A549 (cell line): ENCODE data around the gene SSH3.

ENCODE experiments used
- CEBPB ChIP-seq, 2 experiments: fragments of >200 bp in 1 of 2; sonication (Bioruptor Twin) in 1 of 2; formaldehyde crosslinking in 1 of 2; IDR thresholded peaks; 2 replicates each; pipeline ENCODE4 v1.6.1; 2012 to 2016
- CHD2 ChIP-seq: fragments of 150-350 bp; IDR thresholded peaks from 2 replicates; pipeline ENCODE4 v1.6.1; 2014; ENCODE audit warnings: low read length; ENCODE audit not compliant: partially characterized antibody
- CTCF ChIP-seq: fragments of >200 bp; sonication (Bioruptor Twin); formaldehyde crosslinking; IDR thresholded peaks from 3 replicates; pipeline ENCODE4 v1.5.1; 2016
- HMGXB4 ChIP-seq: fragments of 250-450 bp; sonication (Bioruptor Pico); IDR thresholded peaks from 2 replicates; pipeline ENCODE4 v1.5.0; 2021; ENCODE audit warnings: mild to moderate bottlenecking, moderate library complexity, borderline replicate concordance
- MAZ ChIP-seq: fragments of 150-350 bp; IDR thresholded peaks from 2 replicates; pipeline ENCODE4 v1.6.1; 2014; ENCODE audit warnings: antibody characterized with exemption, low read depth, low read length, borderline replicate concordance
- PHF8 ChIP-seq: fragments of 200-600 bp; sonication (generic); IDR thresholded peaks from 2 replicates; pipeline ENCODE4 v1.6.1; 2016; ENCODE audit warnings: low read depth, mild to moderate bottlenecking, antibody characterized with exemption, moderate library complexity, borderline replicate concordance
- POLR2A ChIP-seq: IDR thresholded peaks from 2 replicates; pipeline ENCODE4 v1.6.1; 2012; ENCODE audit warnings: mild to moderate bottlenecking, low read length
- RARB ChIP-seq: fragments of 250-450 bp; sonication (Bioruptor Pico); IDR thresholded peaks from 2 replicates; pipeline ENCODE4 v1.8.0; 2021; ENCODE audit warnings: mild to moderate bottlenecking, moderate library complexity
- RFX5 ChIP-seq: fragments of 450-650 bp; IDR thresholded peaks from 2 replicates; pipeline ENCODE4 v1.7.1; 2014; ENCODE audit warnings: antibody characterized with exemption, mild to moderate bottlenecking, moderate library complexity
- SMC3 ChIP-seq: fragments of >200 bp; sonication (Bioruptor Twin); formaldehyde crosslinking; IDR thresholded peaks from 3 replicates; pipeline ENCODE4 v1.6.1; 2018; ENCODE audit warnings: inconsistent platforms
- TF ChIP-seq, protein P1 (sequence below): fragments of 200-600 bp; sonication (generic); IDR thresholded peaks from 2 replicates; pipeline ENCODE4 v1.6.1; 2016; ENCODE audit warnings: antibody characterized with exemption, mild to moderate bottlenecking, moderate library complexity

DNA sequence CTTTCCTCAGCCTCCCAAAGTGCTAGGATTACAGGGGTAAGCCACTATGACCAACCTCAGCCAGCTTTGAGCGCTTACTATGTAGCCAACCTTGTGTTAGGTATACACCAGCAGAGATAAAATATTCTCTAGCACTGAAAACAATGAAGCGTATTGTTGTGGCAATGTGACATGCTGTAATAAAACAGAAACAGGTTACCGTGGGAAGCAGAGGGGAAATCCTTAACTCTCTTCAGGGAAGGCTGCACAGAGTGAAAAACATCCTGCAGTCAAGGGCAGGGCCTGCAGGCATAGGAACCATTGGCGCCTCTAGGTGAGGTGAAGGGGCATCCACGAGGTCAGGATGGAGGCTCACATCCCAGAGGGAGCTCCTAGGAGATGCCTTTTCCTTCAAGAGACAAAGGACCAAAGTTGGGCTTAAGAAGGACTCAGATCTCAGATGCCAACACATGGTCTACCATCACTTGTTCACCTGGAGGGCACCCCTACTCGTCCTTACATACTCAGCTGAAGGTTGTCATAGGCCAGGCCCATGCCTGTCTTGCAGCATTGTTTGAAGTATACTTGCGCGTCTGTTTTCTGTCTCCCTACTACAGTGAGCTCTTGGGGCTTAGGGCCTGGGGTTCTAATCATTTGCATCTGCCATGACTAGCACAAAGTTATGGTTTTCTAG lies 42.1 kb downstream of the SSH3 start:
- TF ChIP-seq POLR2A (no peak), CTCF (no peak), RFX5 (no peak), SMC3 (no peak), HMGXB4 (CRISPR knock-in tag) (no peak), RARB (no peak), CEBPB (IDR thresholded peaks at IDR 0.05) (no peak), MAZ (no peak), PHF8 (no peak), CHD2 (no peak)
- TF ChIP-seq, protein P1, sequence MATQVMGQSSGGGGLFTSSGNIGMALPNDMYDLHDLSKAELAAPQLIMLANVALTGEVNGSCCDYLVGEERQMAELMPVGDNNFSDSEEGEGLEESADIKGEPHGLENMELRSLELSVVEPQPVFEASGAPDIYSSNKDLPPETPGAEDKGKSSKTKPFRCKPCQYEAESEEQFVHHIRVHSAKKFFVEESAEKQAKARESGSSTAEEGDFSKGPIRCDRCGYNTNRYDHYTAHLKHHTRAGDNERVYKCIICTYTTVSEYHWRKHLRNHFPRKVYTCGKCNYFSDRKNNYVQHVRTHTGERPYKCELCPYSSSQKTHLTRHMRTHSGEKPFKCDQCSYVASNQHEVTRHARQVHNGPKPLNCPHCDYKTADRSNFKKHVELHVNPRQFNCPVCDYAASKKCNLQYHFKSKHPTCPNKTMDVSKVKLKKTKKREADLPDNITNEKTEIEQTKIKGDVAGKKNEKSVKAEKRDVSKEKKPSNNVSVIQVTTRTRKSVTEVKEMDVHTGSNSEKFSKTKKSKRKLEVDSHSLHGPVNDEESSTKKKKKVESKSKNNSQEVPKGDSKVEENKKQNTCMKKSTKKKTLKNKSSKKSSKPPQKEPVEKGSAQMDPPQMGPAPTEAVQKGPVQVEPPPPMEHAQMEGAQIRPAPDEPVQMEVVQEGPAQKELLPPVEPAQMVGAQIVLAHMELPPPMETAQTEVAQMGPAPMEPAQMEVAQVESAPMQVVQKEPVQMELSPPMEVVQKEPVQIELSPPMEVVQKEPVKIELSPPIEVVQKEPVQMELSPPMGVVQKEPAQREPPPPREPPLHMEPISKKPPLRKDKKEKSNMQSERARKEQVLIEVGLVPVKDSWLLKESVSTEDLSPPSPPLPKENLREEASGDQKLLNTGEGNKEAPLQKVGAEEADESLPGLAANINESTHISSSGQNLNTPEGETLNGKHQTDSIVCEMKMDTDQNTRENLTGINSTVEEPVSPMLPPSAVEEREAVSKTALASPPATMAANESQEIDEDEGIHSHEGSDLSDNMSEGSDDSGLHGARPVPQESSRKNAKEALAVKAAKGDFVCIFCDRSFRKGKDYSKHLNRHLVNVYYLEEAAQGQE: no peak
